A549 (cell line): ENCODE measurements around the gene LGR6. TPM values are rescaled to one million over a fixed set of nuclear protein-coding genes. Genes with fewer than 3 reads are reported as not detected.
"Not testable (repeated sequence)": the region's sequence is repeated elsewhere in the genome, so short reads cannot be mapped to it uniquely, and the experiment has no call there.

Experiments
- ATAC-seq, 2 experiments: fragments of 200-7000 bp in 1 of 2; fragments of >200 bp in 1 of 2; cut with Nextera tagmentation in 1 of 2; cut with Tn5 transposase in 1 of 2; 3 replicates each; pipeline versions ENCODE4 v1.8.0 to v1.9.1; 2018 to 2020; ENCODE audit warnings: mild to moderate bottlenecking in 1 of 2, moderate library complexity in 1 of 2
- CTCF ChIA-PET: fragments of 300-600 bp; sonication (Branson Sonifier 250); formaldehyde crosslinking; extraction: SDS; loops from one replicate; lab custom pipeline; 2021; ENCODE audit warnings: antibody characterized with exemption, inconsistent platforms; lab: Yijun Ruan, JAX
- POLR2A ChIA-PET: fragments of 350-600 bp; formaldehyde crosslinking; extraction: SDS; loops from one replicate; lab custom pipeline; 2021; ENCODE audit warnings: antibody characterized with exemption, inconsistent platforms; lab: Yijun Ruan, JAX
- DNase-seq, 2 experiments: peaks; one replicate each; pipeline versions ENCODE4 v3.0.0 to v3.0.0-alpha.2; 2011 to 2016; ENCODE audit warnings: low read depth in 1 of 2, low spot score in 1 of 2
- FAIRE-seq: peaks from 2 replicates; lab custom pipeline; 2011; peaks lifted over from hg19 to GRCh38; lab: Jason Lieb, UNC
- H3K27ac ChIP-seq, 2 experiments: fragments of >200 bp; sonication (Bioruptor Twin); formaldehyde crosslinking; 3 replicates each; pipeline ENCODE4 v1.5.1; 2016 to 2017
- H3K4me1 ChIP-seq: fragments of >200 bp; sonication (Bioruptor Twin); formaldehyde crosslinking; 3 replicates; pipeline ENCODE4 v1.6.1; 2016
- H3K4me2 ChIP-seq: fragments of >200 bp; sonication (Bioruptor Twin); formaldehyde crosslinking; 3 replicates; pipeline ENCODE4 v1.6.1; 2016
- H3K4me3 ChIP-seq: fragments of >200 bp; sonication (Bioruptor Twin); formaldehyde crosslinking; 3 replicates; pipeline ENCODE4 v1.5.1; 2016
- H3K9me3 ChIP-seq: fragments of >200 bp; sonication (Bioruptor Twin); formaldehyde crosslinking; 3 replicates; pipeline ENCODE4 v1.6.1; 2016
- BHLHE40 ChIP-seq: IDR thresholded peaks from 2 replicates; pipeline ENCODE4 v1.6.1; 2012; ENCODE audit warnings: low read depth, low read length, inconsistent platforms
- CBX2 ChIP-seq: fragments of 200-600 bp; sonication (generic); IDR thresholded peaks from 2 replicates; pipeline ENCODE4 v1.6.1; 2016; ENCODE audit warnings: low read depth, mild to moderate bottlenecking, borderline replicate concordance
- CHD4 ChIP-seq: fragments of 200-600 bp; sonication (generic); IDR thresholded peaks from 2 replicates; pipeline ENCODE4 v1.6.1; 2016; ENCODE audit warnings: antibody characterized with exemption, mild to moderate bottlenecking, borderline replicate concordance
- EP300 ChIP-seq, 2 experiments: fragments of >200 bp; sonication (Bioruptor Twin); formaldehyde crosslinking; IDR thresholded peaks; 2 replicates in 1 of 2; 3 replicates in 1 of 2; pipeline ENCODE4 v1.6.1; 2016 to 2017
- FOSB ChIP-seq: fragments of 250-450 bp; sonication (Bioruptor Pico); IDR thresholded peaks from 2 replicates; pipeline ENCODE4 v1.5.0; 2020; ENCODE audit warnings: mild to moderate bottlenecking, moderate library complexity
- FOSL2 ChIP-seq, 2 experiments: fragments of 450-650 bp in 1 of 2; fragments of >200 bp in 1 of 2; sonication (Bioruptor Twin) in 1 of 2; formaldehyde crosslinking; IDR thresholded peaks; 2 replicates each; pipeline versions ENCODE4 v1.5.0 to v1.6.1; 2016 to 2020; ENCODE audit warnings: mild to moderate bottlenecking in 1 of 2, moderate library complexity in 1 of 2
- KDM1A ChIP-seq: fragments of 200-600 bp; sonication (generic); IDR thresholded peaks from 2 replicates; pipeline ENCODE4 v1.6.1; 2016; ENCODE audit warnings: low read depth, mild to moderate bottlenecking
- NPAS2 ChIP-seq: fragments of 250-450 bp; sonication (Bioruptor Pico); IDR thresholded peaks from 2 replicates; pipeline ENCODE4 v1.8.0; 2022; ENCODE audit warnings: mild to moderate bottlenecking, moderate library complexity, borderline replicate concordance
- RAD21 ChIP-seq, 2 experiments: fragments of >200 bp in 1 of 2; sonication (Bioruptor Twin) in 1 of 2; formaldehyde crosslinking in 1 of 2; IDR thresholded peaks in 1 of 2; conservative IDR thresholded peaks in 1 of 2; 2 replicates in 1 of 2; 3 replicates in 1 of 2; pipeline ENCODE4 v1.6.1; 2012 to 2018; ENCODE audit warnings: inconsistent platforms in 1 of 2
- WGBS: methylation state at CpG from one replicate; pipeline ENCODE4 v1.1.6; 2017; ENCODE audit errors: missing lambda C conversion rate; 5-methylcytosine and 5-hydroxymethylcytosine counted together
- polyA plus RNA-seq, 4 experiments: library from polyadenylated mRNA; depleted of rRNA in 3 of 4; stranded (reverse); fragments of >200 nt; fragmentation: RNase III in 1 of 4; extraction: RNeasy Plus Mini Kit Qiagen cat#74134 plus additional on column Dnase treatment in 1 of 4; gene quantifications; 2 replicates in 3 of 4; 3 replicates in 1 of 4; pipeline ENCODE4 v1.2.3, GENCODE V29; 2011 to 2017
- TF ChIP-seq, protein P1 (sequence below): fragments of >200 bp; sonication (Bioruptor Twin); formaldehyde crosslinking; IDR thresholded peaks from 3 replicates; pipeline ENCODE4 v1.5.1; 2016
- TF ChIP-seq, protein P2 (sequence below): fragments of >200 bp; sonication (Bioruptor Twin); formaldehyde crosslinking; IDR thresholded peaks from 3 replicates; pipeline ENCODE4 v1.6.1; 2016

Gene LGR6
- polyA plus RNA-seq, 2 of the 4 experiments (the other 2 are of a cell fraction) = 0.84 to 1.1 TPM

DNA sequence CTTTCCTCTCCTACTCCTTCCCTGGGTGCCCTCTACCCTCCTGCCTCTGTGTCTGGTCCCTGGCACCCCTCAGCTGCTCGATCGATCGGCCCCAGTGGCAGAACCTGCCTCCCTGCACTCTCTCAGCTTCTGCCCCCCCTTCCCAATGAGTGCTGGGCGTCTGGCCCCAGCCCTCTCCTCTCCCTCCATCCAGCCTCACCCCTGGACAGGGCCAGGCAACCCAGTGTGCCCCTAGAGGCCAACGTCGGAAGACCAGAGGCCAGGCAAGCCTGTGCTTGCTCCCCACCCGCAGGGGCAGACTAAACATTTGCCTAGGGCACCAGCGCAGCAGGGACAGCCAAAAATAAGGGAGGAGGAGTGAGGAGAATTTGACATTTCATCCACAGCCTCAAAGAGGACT, 43.5 kb downstream of the LGR6 start:
- peak; percentile 79 to 92 for DNase-seq
- peak overlapping the region; percentile 76 for H3K4me2 ChIP-seq
- no peaks in the 10 kb centered on the region for H3K9me3 ChIP-seq
- no peak for FAIRE-seq
- H3K4me1 ChIP-seq = peaks cover 32% of the 10 kb centered on the region
- H3K27ac ChIP-seq = peak overlapping the region; percentile 77 to 88
- WGBS = 45% methylated on average over 7 of the region's 8 CpGs
- peak; percentile 79 to 89 for ATAC-seq
- CTCF ChIA-PET = interaction anchor here (0.6 to 8.2 kb wide), 31 partner anchors 11 to 738 kb away, joined by 3 to 73 read pairs (median 5); partner anchors contain the start of gene LGR6
- H3K4me3 ChIP-seq = no peak overlapping the region
- POLR2A ChIA-PET = no interaction called here
- TF ChIP-seq BHLHE40 = no peak
- TF ChIP-seq, protein P1, sequence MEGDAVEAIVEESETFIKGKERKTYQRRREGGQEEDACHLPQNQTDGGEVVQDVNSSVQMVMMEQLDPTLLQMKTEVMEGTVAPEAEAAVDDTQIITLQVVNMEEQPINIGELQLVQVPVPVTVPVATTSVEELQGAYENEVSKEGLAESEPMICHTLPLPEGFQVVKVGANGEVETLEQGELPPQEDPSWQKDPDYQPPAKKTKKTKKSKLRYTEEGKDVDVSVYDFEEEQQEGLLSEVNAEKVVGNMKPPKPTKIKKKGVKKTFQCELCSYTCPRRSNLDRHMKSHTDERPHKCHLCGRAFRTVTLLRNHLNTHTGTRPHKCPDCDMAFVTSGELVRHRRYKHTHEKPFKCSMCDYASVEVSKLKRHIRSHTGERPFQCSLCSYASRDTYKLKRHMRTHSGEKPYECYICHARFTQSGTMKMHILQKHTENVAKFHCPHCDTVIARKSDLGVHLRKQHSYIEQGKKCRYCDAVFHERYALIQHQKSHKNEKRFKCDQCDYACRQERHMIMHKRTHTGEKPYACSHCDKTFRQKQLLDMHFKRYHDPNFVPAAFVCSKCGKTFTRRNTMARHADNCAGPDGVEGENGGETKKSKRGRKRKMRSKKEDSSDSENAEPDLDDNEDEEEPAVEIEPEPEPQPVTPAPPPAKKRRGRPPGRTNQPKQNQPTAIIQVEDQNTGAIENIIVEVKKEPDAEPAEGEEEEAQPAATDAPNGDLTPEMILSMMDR = peak; percentile 42; the same call in 2 of the 3 replicates
- TF ChIP-seq RAD21 (conservative IDR thresholded peaks at IDR 0.05 in 1 of 2, IDR thresholded peaks at IDR 0.05 in 1 of 2) = peak; percentile 45 to 46; a peak in 3 of 5 replicates

DNA sequence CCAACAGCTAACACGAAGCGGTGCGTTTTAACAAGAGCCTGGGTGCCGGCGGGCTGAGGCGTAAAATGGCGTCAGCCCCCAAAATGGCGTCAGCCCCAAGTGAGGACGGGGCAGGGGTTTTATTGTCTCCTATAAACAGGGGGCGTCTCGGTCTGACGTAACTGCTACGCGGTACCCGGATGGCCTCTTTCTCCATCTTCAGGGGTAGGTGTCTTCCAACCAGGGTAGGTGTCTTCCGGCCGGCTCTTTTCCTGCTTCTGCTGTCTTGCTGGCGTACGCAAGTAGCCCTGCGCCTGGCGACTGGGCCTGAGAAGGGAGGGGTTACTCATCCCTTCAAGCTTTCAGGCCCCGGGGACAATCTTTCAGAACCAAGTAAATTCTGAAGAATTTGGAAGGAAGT, 45.3 kb downstream of the LGR6 start:
- H3K4me2 ChIP-seq = no peak overlapping the region
- CTCF ChIA-PET = interaction anchor here (0.7 to 8.2 kb wide), 10 partner anchors 9 to 333 kb away, joined by 3 to 73 read pairs (median 26); partner anchors contain the start of gene LGR6
- peak overlapping the region in 1 of 2 experiments; percentile 8; a peak in 1 of 6 replicates for H3K27ac ChIP-seq
- POLR2A ChIA-PET = no interaction called here
- TF ChIP-seq KDM1A = no peak
- no peak for TF ChIP-seq NPAS2 (CRISPR knock-in tag)
- no peak for TF ChIP-seq FOSB (CRISPR knock-in tag)
- no peak for TF ChIP-seq EP300 (IDR thresholded peaks at IDR 0.05)
- no peak for TF ChIP-seq CBX2
- ATAC-seq = no peak
- peaks cover 32% of the 10 kb centered on the region for H3K4me1 ChIP-seq
- H3K4me3 ChIP-seq = no peak overlapping the region
- no peak for DNase-seq
- 92% methylated on average over 22 of the region's 22 CpGs for WGBS
- H3K9me3 ChIP-seq = no peaks in the 10 kb centered on the region
- no peak for FAIRE-seq

DNA sequence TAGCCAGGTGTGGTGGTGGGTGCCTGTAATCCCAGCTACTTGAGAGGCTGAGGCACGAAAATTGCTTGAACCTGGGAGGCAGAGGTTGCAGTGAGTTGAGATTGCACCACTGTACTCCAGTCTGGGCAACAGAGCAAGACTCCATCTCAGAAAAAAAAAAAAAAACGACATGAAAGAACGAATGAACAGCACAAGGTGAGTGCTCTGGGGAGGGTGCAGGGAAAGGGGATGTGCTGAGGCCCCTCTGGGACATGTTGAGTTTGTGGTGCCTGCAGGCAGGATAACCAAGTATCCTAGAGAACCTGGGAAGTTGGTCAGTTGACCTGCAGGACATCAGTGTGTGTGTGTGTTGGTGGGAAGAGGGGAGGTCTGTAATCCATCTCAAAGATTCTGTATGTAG, 46.6 kb downstream of the LGR6 start:
- H3K4me2 ChIP-seq, DNase-seq, POLR2A ChIA-PET, FAIRE-seq, H3K9me3 ChIP-seq, H3K4me3 ChIP-seq, H3K27ac ChIP-seq, ATAC-seq: not testable (repeated sequence)
- CTCF ChIA-PET = interaction anchor here (0.6 to 8.2 kb wide), 7 partner anchors 47 to 332 kb away, joined by 3 to 70 read pairs (median 4); partner anchors contain the start of gene LGR6
- peaks cover 28% of the 10 kb centered on the region for H3K4me1 ChIP-seq
- WGBS = 13% methylated on average over 3 of the region's 3 CpGs

DNA sequence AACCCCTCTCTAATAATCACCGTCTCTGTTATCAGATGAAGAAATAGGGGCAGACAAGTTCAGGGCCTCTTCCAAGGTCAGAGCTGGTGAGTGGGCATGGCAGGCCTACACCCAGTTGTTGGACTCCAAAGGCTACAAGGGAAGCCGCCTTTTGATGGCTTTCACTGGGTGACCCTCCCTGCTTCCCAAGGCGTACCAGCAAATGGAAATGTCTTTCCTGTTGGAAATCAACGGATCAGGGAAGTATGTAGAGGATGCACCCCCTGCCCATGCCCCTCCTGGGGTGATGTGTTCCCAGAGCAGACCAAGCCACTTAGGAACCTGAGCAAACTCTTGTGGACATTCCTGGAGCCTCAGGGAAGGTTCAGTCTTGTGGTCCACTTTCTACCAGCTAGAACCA, 47.4 kb downstream of the LGR6 start:
- H3K9me3 ChIP-seq = no peaks in the 10 kb centered on the region
- CTCF ChIA-PET = interaction anchor here (0.6 to 8.2 kb wide), 6 partner anchors 31 to 300 kb away, joined by 3 to 70 read pairs (median 4); partner anchors contain the start of gene LGR6
- no peak overlapping the region for H3K4me3 ChIP-seq
- DNase-seq (no peak), FAIRE-seq (no peak), ATAC-seq (no peak)
- TF ChIP-seq CHD4 (no peak), FOSL2 (IDR thresholded peaks at IDR 0.05) (no peak), FOSL2 (CRISPR knock-in tag; IDR thresholded peaks at IDR 0.05) (no peak)
- TF ChIP-seq, protein P2, sequence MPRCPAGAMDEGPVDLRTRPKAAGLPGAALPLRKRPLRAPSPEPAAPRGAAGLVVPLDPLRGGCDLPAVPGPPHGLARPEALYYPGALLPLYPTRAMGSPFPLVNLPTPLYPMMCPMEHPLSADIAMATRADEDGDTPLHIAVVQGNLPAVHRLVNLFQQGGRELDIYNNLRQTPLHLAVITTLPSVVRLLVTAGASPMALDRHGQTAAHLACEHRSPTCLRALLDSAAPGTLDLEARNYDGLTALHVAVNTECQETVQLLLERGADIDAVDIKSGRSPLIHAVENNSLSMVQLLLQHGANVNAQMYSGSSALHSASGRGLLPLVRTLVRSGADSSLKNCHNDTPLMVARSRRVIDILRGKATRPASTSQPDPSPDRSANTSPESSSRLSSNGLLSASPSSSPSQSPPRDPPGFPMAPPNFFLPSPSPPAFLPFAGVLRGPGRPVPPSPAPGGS = no peak
- H3K27ac ChIP-seq = 0 out of 6 replicates have a peak overlapping the region, but pooled peaks of 1 of the 2 experiments have one; percentile 29
- no peak overlapping the region for H3K4me2 ChIP-seq
- 73% methylated on average over 4 of the region's 4 CpGs for WGBS
- peaks cover 22% of the 10 kb centered on the region for H3K4me1 ChIP-seq
- POLR2A ChIA-PET = no interaction called here
